Coronary artery (tissue), 2 donors: ENCODE data around the gene ITGB8.
"Not testable (repeated sequence)": the region's sequence is repeated elsewhere in the genome, so short reads cannot be mapped to it uniquely, and the experiment has no call there.

Experiments used
- DNase-seq: peaks from one replicate; pipeline ENCODE4 v3.0.0-alpha.2; 2017; ENCODE audit warnings: low spot score
- H3K27ac ChIP-seq, 2 donors: fragments of 200-600 bp; sonication (generic); one replicate each; pipeline ENCODE4 v1.5.1; 2016 to 2019
- H3K4me3 ChIP-seq: fragments of 200-600 bp; sonication (generic); 2 replicates; pipeline ENCODE4 v1.5.1; 2016; ENCODE audit warnings: mild to moderate bottlenecking, moderate library complexity
- TF ChIP-seq, protein P1 (sequence below): fragments of 200-600 bp; sonication (generic); IDR thresholded peaks from one replicate; pipeline ENCODE4 v1.5.1; 2019; ENCODE audit warnings: antibody characterized with exemption

ITGB8 gene

DNA sequence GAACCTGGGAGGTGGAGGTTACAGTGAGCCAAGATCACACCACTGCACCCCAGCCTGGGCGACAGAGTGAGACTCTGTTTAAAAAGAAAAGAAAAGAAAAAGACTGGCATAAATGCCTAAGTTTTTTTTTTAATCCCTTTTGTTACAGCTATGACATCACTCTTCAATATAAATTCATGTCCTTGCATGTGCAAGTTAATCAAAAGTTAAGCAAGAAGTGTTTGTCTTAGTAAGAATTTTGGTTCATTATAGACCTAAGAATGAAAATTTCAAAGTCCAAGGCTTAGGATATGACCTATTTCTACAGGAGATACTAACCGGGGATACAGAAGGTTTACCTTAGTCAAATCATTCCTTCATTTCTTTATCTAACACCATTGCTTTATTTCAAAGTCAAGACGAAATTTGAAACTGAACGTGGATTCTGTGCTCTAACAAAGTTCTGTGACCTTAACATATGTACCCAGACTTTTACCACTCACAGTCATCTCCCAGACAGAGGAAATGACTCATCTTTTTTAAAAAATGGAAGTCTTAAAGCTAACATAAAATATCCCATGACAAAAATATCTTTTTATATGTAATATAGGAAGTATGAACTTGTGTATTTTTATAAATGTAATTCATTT lies 29.3 kb upstream of the ITGB8 start:
- H3K27ac ChIP-seq = no peak overlapping the region
- no peak for DNase-seq
- TF ChIP-seq, protein P1, sequence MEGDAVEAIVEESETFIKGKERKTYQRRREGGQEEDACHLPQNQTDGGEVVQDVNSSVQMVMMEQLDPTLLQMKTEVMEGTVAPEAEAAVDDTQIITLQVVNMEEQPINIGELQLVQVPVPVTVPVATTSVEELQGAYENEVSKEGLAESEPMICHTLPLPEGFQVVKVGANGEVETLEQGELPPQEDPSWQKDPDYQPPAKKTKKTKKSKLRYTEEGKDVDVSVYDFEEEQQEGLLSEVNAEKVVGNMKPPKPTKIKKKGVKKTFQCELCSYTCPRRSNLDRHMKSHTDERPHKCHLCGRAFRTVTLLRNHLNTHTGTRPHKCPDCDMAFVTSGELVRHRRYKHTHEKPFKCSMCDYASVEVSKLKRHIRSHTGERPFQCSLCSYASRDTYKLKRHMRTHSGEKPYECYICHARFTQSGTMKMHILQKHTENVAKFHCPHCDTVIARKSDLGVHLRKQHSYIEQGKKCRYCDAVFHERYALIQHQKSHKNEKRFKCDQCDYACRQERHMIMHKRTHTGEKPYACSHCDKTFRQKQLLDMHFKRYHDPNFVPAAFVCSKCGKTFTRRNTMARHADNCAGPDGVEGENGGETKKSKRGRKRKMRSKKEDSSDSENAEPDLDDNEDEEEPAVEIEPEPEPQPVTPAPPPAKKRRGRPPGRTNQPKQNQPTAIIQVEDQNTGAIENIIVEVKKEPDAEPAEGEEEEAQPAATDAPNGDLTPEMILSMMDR = no peak
- H3K4me3 ChIP-seq = no peak overlapping the region

- not testable (repeated sequence) for H3K4me3 ChIP-seq, H3K27ac ChIP-seq, DNase-seq
Measured at GRCh38 chr7:20302300-20302699, 28.4 kb upstream of the ITGB8 start.

DNA sequence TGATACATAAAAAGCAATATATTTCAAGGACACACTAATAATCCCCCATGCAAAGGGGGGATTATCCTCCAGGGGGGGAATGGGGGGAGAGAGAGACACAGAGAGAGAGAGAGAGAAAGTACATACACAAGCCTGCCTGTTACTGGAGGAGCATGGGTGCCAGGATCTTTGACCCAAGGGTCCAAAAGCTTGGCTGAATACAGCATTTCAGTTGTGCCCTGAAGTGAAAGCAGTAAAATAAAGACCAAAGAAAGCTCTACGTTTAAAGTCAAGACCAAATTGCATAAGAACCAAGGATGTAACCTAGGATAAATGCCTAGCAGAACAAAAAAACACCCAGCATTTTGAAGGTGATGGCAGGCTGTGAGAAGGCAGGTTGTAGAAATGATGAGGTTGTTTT lies 27.8 kb upstream of the ITGB8 start:
- H3K27ac ChIP-seq = no peak overlapping the region
- TF ChIP-seq, protein P1 = no peak
- no peak for DNase-seq
- no peak overlapping the region for H3K4me3 ChIP-seq

DNA sequence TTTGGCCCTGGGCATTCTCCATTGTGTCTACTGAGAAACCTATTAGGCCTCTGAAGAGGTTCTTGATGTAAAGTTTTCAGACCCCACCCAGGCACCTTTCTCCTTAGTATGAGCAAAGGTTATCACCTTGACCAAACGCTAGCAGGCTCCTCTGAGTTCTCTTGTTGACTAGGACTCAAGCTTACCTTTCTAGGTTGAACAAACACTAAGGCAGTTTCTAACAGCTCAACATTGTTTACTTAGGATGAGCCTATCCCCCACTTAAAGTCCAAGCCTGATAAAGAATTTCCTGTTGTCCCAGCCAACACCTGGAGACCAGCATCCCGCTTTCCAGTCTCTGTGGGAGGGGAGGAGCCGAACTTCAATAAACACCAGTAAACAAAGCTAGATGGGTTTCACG lies 26.3 kb upstream of the ITGB8 start:
- H3K27ac ChIP-seq = no peak overlapping the region
- no peak overlapping the region for H3K4me3 ChIP-seq
- TF ChIP-seq, protein P1 = no peak
- no peak for DNase-seq

- no peak for DNase-seq
- TF ChIP-seq, protein P1 = no peak
- H3K27ac ChIP-seq = no peak overlapping the region
- no peak overlapping the region for H3K4me3 ChIP-seq
Measured at GRCh38 chr7:20305726-20306125, 25.0 kb upstream of the ITGB8 start.

DNA sequence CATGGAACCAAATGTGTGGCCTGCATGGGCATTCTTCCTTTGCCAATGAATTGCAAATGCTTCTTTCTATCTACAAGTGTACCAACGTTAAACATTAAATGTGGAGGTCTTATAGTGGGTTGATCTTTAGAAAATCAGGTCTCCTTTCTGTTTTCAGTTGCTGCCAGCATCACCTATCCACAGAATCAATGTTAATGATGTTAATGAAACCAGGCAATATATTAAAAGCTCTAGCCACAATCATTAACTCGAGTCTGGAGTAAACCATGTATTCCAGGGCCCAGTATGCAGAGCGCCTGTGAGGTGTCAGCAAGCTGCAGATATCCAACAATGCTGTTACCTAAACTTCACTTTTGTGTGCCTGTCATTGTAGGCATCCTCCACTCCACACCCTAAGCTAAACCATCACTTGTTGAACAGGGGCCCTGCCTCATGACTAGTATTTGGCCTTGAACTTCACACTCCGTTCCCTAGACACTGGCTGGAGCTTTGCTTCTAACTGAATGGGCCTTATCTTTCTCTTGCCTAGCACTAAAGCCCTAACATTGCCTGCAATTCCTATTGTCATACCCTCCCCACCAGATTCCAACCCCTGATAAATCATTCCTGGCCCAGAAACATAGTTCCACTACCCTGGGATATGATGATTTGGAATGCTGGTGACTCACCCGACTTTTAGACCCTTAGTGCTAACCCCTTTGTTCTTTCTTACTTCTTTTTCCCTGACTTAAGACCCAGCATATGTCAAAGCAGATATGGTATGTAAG lies 24.3 kb upstream of the ITGB8 start:
- TF ChIP-seq, protein P1 = no peak
- no peak overlapping the region for H3K4me3 ChIP-seq
- H3K27ac ChIP-seq = no peak overlapping the region
- no peak for DNase-seq

DNA sequence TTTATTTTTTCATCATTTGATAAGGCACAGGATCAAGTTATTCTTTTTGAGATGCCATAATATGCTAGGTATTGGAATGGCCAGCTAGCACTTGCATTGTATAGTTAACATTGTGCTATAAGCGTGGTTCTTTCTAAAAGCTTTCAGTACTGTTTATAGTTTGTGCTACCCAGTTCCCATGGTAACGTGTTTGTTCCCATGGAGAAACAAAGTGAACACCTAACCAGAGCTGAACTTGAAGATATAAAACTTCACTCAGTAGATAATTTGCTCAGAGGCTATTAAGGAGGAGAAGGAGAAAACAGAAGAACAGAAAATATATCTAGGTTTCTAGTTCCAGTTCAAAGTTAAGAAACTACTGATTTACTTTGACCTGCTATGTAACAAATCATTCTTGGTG lies 23.6 kb upstream of the ITGB8 start:
- Histone ChIP-seq H3K27ac (no peak overlapping the region), H3K4me3 (no peak overlapping the region)
- TF ChIP-seq, protein P1 = no peak
- DNase-seq = no peak
